Measurements from ENCODE around the gene FOXD2.

The FOXD2 gene

DNA sequence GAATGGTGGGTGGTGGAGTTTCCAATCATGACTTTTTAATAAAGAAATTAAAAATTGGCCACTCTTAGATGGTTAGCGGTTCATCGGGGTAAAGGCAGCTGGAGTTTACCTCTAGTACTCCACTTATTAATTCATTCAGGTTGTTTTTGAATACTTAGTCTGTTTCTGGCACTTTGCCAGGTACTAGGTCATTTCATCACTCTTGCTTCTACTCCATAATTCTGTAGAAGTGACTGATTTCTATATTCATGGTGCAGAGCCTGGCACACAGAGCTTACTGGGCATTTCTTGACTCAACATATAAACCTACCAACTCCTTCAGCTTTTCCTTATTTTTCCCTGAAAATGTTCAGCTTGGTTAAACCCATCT is 31.5 kb downstream of the FOXD2 start:
- Histone ChIP-seq H3K4me1 (ENCODE audit: insufficient read depth, low read length, severe bottlenecking) (no peaks in the 10 kb centered on the region), H4K20me1 (ENCODE audit: insufficient read depth, low read length) (no peaks in the 10 kb centered on the region), H3K4me3 (ENCODE audit: low read depth, low read length, poor library complexity, severe bottlenecking) (no peak overlapping the region), H3K4me2 (ENCODE audit: low read length) (no peak overlapping the region), H3K27ac (ENCODE audit: low read depth, low read length, poor library complexity, severe bottlenecking) (no peak overlapping the region), H3F3A (ENCODE audit: insufficient read depth, low read length) (no peaks in the 10 kb centered on the region), H3K36me3 (ENCODE audit: insufficient read depth, low read length) (no peaks in the 10 kb centered on the region), H3K9me2 (ENCODE audit: low read depth, low read length) (no peaks in the 10 kb centered on the region), H3K9me3 (ENCODE audit: low read length) (no peaks in the 10 kb centered on the region), H3K79me2 (ENCODE audit: insufficient read depth, low read length) (no peaks in the 10 kb centered on the region), H2AFZ (ENCODE audit: low read length) (no peak overlapping the region), H3K27me3 (ENCODE audit: insufficient read depth, low read length) (no peaks in the 10 kb centered on the region; the same call in 1 of the 2 replicates), H3K9ac (ENCODE audit: low read length) (no peak overlapping the region)
- no peak for TF ChIP-seq EZH2 (IDR thresholded peaks at IDR 0.05; ENCODE audit: borderline replicate concordance, low read length)

DNA sequence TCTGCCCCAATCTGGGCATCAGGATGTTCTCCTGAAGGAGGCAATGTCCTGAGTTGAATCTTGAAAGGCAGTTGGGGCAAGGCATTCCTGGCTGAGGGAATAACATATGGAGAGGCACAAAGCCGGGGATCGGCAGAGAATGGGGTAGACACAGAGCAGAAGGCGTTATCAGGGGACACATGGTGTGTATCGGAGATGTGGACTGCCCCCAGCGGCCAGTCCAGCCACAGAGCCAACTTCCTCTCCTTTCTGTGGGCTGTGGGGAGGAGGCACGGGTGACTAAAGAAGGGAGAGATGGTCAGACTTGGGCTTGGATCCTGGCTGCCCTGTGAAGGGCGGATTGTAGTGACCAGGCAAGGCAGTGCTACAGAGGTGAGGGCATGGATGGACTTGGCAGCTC is 32.1 kb downstream of the FOXD2 start:
- Histone ChIP-seq H3K4me2 (ENCODE audit: low read length) (no peak overlapping the region), H3K4me1 (ENCODE audit: insufficient read depth, low read length, severe bottlenecking) (no peaks in the 10 kb centered on the region), H4K20me1 (ENCODE audit: insufficient read depth, low read length) (no peaks in the 10 kb centered on the region), H3K9ac (ENCODE audit: low read length) (no peak overlapping the region), H3K79me2 (ENCODE audit: insufficient read depth, low read length) (no peaks in the 10 kb centered on the region), H3K27me3 (ENCODE audit: insufficient read depth, low read length) (no peaks in the 10 kb centered on the region; the same call in 1 of the 2 replicates), H3K36me3 (ENCODE audit: insufficient read depth, low read length) (no peaks in the 10 kb centered on the region), H3K9me3 (ENCODE audit: low read length) (no peaks in the 10 kb centered on the region), H3K27ac (ENCODE audit: low read depth, low read length, poor library complexity, severe bottlenecking) (no peak overlapping the region), H3K9me2 (ENCODE audit: low read depth, low read length) (no peaks in the 10 kb centered on the region), H3K4me3 (ENCODE audit: low read depth, low read length, poor library complexity, severe bottlenecking) (no peak overlapping the region), H3F3A (ENCODE audit: insufficient read depth, low read length) (no peaks in the 10 kb centered on the region), H2AFZ (ENCODE audit: low read length) (no peak overlapping the region)
- TF ChIP-seq EZH2 (IDR thresholded peaks at IDR 0.05; ENCODE audit: borderline replicate concordance, low read length) = no peak
- TF ChIP-seq, protein P1, sequence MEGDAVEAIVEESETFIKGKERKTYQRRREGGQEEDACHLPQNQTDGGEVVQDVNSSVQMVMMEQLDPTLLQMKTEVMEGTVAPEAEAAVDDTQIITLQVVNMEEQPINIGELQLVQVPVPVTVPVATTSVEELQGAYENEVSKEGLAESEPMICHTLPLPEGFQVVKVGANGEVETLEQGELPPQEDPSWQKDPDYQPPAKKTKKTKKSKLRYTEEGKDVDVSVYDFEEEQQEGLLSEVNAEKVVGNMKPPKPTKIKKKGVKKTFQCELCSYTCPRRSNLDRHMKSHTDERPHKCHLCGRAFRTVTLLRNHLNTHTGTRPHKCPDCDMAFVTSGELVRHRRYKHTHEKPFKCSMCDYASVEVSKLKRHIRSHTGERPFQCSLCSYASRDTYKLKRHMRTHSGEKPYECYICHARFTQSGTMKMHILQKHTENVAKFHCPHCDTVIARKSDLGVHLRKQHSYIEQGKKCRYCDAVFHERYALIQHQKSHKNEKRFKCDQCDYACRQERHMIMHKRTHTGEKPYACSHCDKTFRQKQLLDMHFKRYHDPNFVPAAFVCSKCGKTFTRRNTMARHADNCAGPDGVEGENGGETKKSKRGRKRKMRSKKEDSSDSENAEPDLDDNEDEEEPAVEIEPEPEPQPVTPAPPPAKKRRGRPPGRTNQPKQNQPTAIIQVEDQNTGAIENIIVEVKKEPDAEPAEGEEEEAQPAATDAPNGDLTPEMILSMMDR (IDR thresholded peaks at IDR 0.05; ENCODE audit: low read length) = peak; percentile 6; the same call in 1 of the 2 replicates

DNA sequence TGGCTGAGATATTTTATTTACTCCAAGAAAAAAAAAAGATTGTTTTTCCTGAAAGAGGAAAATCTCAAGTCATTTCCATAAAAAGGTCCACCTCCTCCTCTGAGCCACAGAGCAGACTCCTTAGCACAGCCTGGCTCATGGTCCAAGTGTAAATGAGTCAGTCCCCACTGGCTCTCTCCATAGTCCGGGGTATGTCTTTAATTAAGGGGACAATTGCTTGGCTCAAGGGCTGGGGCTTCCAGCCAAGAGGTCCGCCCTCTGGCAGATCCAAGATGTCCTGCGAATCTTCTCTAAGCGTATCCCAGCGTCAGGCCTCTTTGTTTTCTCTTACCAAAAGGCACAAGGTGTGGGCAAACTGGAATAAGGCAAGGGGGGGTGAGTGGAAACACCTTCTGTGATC is 33.3 kb downstream of the FOXD2 start:
- TF ChIP-seq EZH2 (IDR thresholded peaks at IDR 0.05; ENCODE audit: borderline replicate concordance, low read length) = no peak
- TF ChIP-seq, protein P1 (IDR thresholded peaks at IDR 0.05; ENCODE audit: low read length) = no peak
- Histone ChIP-seq H3K27ac (ENCODE audit: low read depth, low read length, poor library complexity, severe bottlenecking) (no peak overlapping the region), H3K36me3 (ENCODE audit: insufficient read depth, low read length) (no peaks in the 10 kb centered on the region), H3F3A (ENCODE audit: insufficient read depth, low read length) (no peaks in the 10 kb centered on the region), H3K4me1 (ENCODE audit: insufficient read depth, low read length, severe bottlenecking) (no peaks in the 10 kb centered on the region), H3K9me2 (ENCODE audit: low read depth, low read length) (no peaks in the 10 kb centered on the region), H3K79me2 (ENCODE audit: insufficient read depth, low read length) (no peaks in the 10 kb centered on the region), H2AFZ (ENCODE audit: low read length) (no peak overlapping the region), H3K9ac (ENCODE audit: low read length) (no peak overlapping the region), H3K9me3 (ENCODE audit: low read length) (no peaks in the 10 kb centered on the region), H4K20me1 (ENCODE audit: insufficient read depth, low read length) (no peaks in the 10 kb centered on the region), H3K4me3 (ENCODE audit: low read depth, low read length, poor library complexity, severe bottlenecking) (no peak overlapping the region), H3K4me2 (ENCODE audit: low read length) (no peak overlapping the region), H3K27me3 (ENCODE audit: insufficient read depth, low read length) (no peaks in the 10 kb centered on the region; the same call in 1 of the 2 replicates)
